ACC112 (cell line): Measurements from ENCODE around the gene TAB3.

ENCODE experiments used
- H2AFZ ChIP-seq: fragments of 200-600 bp; sonication (generic); one replicate; pipeline ENCODE4 v1.6.0; 2017; ENCODE audit warnings: antibody characterized with exemption, low read length; ENCODE audit not compliant: unreplicated experiment
- H3K27ac ChIP-seq: fragments of 200-600 bp; sonication (generic); 2 replicates; pipeline ENCODE4 v1.5.1; 2014; ENCODE audit warnings: low read depth, mild to moderate bottlenecking, antibody characterized with exemption, low read length, moderate library complexity
- H3K27me3 ChIP-seq: fragments of 200-600 bp; sonication (generic); 2 replicates; pipeline ENCODE4 v1.6.1; 2014; ENCODE audit warnings: mild to moderate bottlenecking, antibody characterized with exemption, low read length, moderate library complexity, mixed read lengths; ENCODE audit not compliant: insufficient read depth
- H3K36me3 ChIP-seq: fragments of 200-600 bp; sonication (generic); 2 replicates; pipeline ENCODE4 v1.6.1; 2016; ENCODE audit warnings: mild to moderate bottlenecking, antibody characterized with exemption, low read length, moderate library complexity, mixed read lengths; ENCODE audit not compliant: insufficient read depth
- H3K4me1 ChIP-seq: fragments of 200-600 bp; sonication (generic); one replicate; pipeline ENCODE4 v1.6.1; 2016; ENCODE audit warnings: low read length, mixed read lengths; ENCODE audit not compliant: insufficient read depth, unreplicated experiment, control insufficient read depth
- H3K4me3 ChIP-seq: fragments of 200-600 bp; sonication (generic); 2 replicates; pipeline ENCODE4 v1.5.1; 2014; ENCODE audit warnings: mild to moderate bottlenecking, low read depth, low read length
- H3K79me2 ChIP-seq: fragments of 200-600 bp; sonication (generic); one replicate; pipeline ENCODE4 v1.6.0; 2016; ENCODE audit warnings: low read length; ENCODE audit not compliant: control insufficient read depth, unreplicated experiment, insufficient read depth

TAB3 gene

DNA sequence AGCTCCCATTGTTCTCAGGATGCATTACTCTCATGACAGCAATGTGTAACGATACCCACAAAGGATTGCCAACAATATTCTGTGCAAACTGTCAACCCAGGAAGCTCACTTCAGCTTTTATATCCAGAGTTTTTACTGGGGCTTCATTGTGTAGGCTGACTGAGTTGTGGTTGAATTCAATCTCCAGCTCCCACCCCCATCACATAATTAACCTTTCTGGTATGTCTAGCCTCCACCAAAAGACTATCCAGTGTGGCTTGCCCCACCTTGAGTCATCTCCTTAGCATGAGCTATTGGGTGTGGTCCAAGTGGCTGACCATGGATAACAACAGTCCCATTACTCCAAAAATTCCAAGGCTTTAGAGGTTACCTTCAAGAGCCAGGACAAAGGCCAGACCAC lies 17.7 kb upstream of the TAB3 start:
- Histone ChIP-seq H3K27me3 (no peaks in the 10 kb centered on the region), H3K79me2 (no peaks in the 10 kb centered on the region), H3K4me1 (no peaks in the 10 kb centered on the region), H3K4me3 (no peak overlapping the region), H3K27ac (no peak overlapping the region), H2AFZ (no peak overlapping the region), H3K36me3 (no peaks in the 10 kb centered on the region)

DNA sequence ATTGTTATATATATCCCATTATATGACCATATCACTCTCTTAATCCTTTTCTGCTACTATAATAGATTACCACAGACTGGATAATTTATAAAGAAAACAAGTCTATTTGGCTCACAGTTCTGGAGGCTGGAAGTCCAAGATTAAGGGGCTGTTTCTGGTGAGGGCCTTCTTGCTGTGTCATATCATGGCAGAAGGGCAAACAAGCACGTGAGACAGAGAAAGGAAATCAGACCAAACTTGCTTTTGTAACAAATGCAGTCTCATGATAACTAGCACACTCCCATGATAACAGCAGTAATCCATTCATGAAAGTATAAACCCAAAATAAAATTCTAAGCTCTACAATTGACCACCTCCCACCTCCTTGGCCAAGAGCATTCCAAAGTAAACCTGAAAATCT lies 16.3 kb upstream of the TAB3 start:
- Histone ChIP-seq H3K4me1 (no peaks in the 10 kb centered on the region), H3K4me3 (no peak overlapping the region), H3K79me2 (no peaks in the 10 kb centered on the region), H2AFZ (no peak overlapping the region), H3K27me3 (no peaks in the 10 kb centered on the region), H3K27ac (no peak overlapping the region), H3K36me3 (no peaks in the 10 kb centered on the region)

- Histone ChIP-seq H2AFZ (no peak overlapping the region), H3K27ac (no peak overlapping the region), H3K4me3 (no peak overlapping the region), H3K27me3 (no peaks in the 10 kb centered on the region), H3K79me2 (no peaks in the 10 kb centered on the region), H3K4me1 (no peaks in the 10 kb centered on the region), H3K36me3 (no peaks in the 10 kb centered on the region)
Measured at GRCh38 chrX:30904632-30905031, 15.6 kb upstream of the TAB3 start.

DNA sequence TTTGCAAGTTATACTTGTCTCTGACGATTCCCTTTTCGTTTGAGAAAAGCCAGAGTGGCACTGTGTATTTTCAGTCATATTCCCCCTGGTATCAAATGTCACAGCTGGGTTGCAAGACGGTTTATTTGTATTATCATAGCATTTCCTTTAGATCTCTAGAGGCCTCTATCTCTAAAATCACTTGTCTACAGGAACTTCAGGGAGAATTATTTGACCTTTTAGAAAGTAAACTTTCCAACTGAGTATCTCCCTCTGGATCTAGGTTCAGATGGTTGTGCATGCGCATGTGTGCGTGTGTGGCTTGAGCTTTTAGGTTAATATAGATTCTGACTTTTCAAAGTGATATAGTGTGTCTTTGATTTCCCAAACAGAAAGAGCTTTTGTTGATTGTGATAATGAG lies 15.1 kb upstream of the TAB3 start:
- Histone ChIP-seq H3K4me3 (no peak overlapping the region), H3K27me3 (no peaks in the 10 kb centered on the region), H3K36me3 (no peaks in the 10 kb centered on the region), H2AFZ (no peak overlapping the region), H3K79me2 (no peaks in the 10 kb centered on the region), H3K4me1 (no peaks in the 10 kb centered on the region), H3K27ac (no peak overlapping the region)

DNA sequence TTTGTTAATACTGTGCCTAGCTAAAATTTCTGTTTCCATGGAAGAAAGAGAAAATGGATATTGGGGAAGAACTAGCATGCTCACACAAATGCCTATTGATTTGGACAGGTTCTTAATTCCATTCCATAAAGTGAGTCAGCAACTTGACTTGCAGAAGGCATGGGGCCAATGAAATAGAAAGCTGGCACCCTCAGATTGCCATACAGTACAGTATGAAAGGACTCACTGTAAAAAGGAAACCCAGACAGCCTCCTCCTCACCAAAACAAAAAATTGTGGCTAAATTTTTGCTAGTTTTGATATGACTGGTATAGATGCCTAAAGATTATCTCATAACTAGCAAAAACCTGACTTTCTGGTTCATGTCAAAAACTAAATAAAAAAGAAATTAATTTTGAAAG lies 11.2 kb upstream of the TAB3 start:
- Histone ChIP-seq H3K27ac (no peak overlapping the region), H2AFZ (no peak overlapping the region)

GRCh38 chrX:30898886-30899285 lies 9.8 kb upstream of the TAB3 start:
- no peaks in the 10 kb centered on the region for H3K4me1 ChIP-seq
- H3K27me3 ChIP-seq = peaks cover 8% of the 10 kb centered on the region; the same call in 1 of the 2 replicates
- H3K27ac ChIP-seq = no peak overlapping the region
- H2AFZ ChIP-seq = no peak overlapping the region
- no peaks in the 10 kb centered on the region for H3K79me2 ChIP-seq
- H3K4me3 ChIP-seq = no peak overlapping the region
- H3K36me3 ChIP-seq = no peaks in the 10 kb centered on the region

More for the DNA sequence above, 11.2 kb upstream of the TAB3 start:
- no peaks in the 10 kb centered on the region for H3K4me1 ChIP-seq
- no peaks in the 10 kb centered on the region for H3K36me3 ChIP-seq
- no peaks in the 10 kb centered on the region for H3K79me2 ChIP-seq
- no peak overlapping the region for H3K4me3 ChIP-seq
- peaks cover 8% of the 10 kb centered on the region; the same call in 1 of the 2 replicates for H3K27me3 ChIP-seq

- H3K27me3 ChIP-seq = peaks cover 8% of the 10 kb centered on the region; the same call in 1 of the 2 replicates
- no peak overlapping the region for H3K4me3 ChIP-seq
- H2AFZ ChIP-seq = no peak overlapping the region
- no peak overlapping the region for H3K27ac ChIP-seq
- H3K79me2 ChIP-seq = no peaks in the 10 kb centered on the region
- peaks cover 11% of the 10 kb centered on the region for H3K4me1 ChIP-seq
- H3K36me3 ChIP-seq = no peaks in the 10 kb centered on the region
Measured at GRCh38 chrX:30895370-30895769, 6.3 kb upstream of the TAB3 start.

DNA sequence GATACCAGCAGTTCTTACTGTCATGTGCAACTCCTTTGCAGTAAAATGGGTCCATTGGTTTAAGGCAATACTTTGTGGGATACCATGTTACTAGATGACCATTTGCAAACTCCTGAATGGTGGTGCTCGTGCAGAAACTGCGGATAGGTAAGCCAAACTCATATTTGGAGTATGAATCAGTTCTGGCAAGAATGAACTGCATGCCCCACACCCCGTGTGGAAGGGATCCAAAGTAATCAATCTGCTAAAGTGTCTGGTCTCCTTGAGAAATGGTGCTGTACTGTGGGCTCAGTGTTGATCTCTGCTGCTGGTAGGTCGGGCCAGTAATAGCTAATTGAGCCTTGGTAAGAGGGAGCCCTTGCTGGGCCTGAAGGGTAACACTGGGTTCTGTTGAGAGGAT lies 4.2 kb upstream of the TAB3 start:
- Histone ChIP-seq H2AFZ (no peak overlapping the region), H3K4me1 (peaks cover 11% of the 10 kb centered on the region), H3K36me3 (no peaks in the 10 kb centered on the region), H3K27ac (no peak overlapping the region), H3K79me2 (peaks cover 7% of the 10 kb centered on the region), H3K27me3 (peaks cover 8% of the 10 kb centered on the region; the same call in 1 of the 2 replicates), H3K4me3 (no peak overlapping the region)

GRCh38 chrX:30892591-30892990 lies 3.5 kb upstream of the TAB3 start:
- Histone ChIP-seq H3K4me1 (peaks cover 14% of the 10 kb centered on the region), H3K27ac (no peak overlapping the region), H3K4me3 (no peak overlapping the region), H3K79me2 (peaks cover 12% of the 10 kb centered on the region), H3K27me3 (peaks cover 5% of the 10 kb centered on the region; the same call in 1 of the 2 replicates), H2AFZ (no peak overlapping the region), H3K36me3 (no peaks in the 10 kb centered on the region)

GRCh38 chrX:30888526-30889146 lies 418 bp downstream of the TAB3 start:
- Histone ChIP-seq H3K4me1 (peaks cover 17% of the 10 kb centered on the region), H3K79me2 (peaks cover 43% of the 10 kb centered on the region), H3K27me3 (no peaks in the 10 kb centered on the region), H3K36me3 (no peaks in the 10 kb centered on the region), H3K27ac (peak overlapping the region; percentile 34; the same call in 1 of the 2 replicates), H3K4me3 (peak overlapping the region; percentile 99), H2AFZ (peak overlapping the region; percentile 99)

- Histone ChIP-seq H2AFZ (no peak overlapping the region), H3K4me1 (peaks cover 8% of the 10 kb centered on the region), H3K36me3 (no peaks in the 10 kb centered on the region), H3K27ac (no peak overlapping the region), H3K27me3 (no peaks in the 10 kb centered on the region), H3K4me3 (peak overlapping the region; percentile 99), H3K79me2 (peaks cover 48% of the 10 kb centered on the region)
Measured at GRCh38 chrX:30887721-30888120, 1.3 kb downstream of the TAB3 start.
